HG03469 (cell line): ENCODE measurements around the gene TANC1.

Experiments used
- ATAC-seq: cut with Tn5 transposase; IDR thresholded peaks from one replicate; pipeline ENCODE4 v1.9.1; 2021; ENCODE audit warnings: mild to moderate bottlenecking, moderate library complexity, moderate number of reproducible peaks; ENCODE audit not compliant: unreplicated experiment

Gene TANC1

GRCh38 chr2:158960193-158960592 is 8.2 kb upstream of the TANC1 start:
- no peak for ATAC-seq

- ATAC-seq: no peak
Measured at GRCh38 chr2:158962074-158962473, 6.4 kb upstream of the TANC1 start.

- ATAC-seq: no peak
Measured at GRCh38 chr2:158963071-158963470, 5.4 kb upstream of the TANC1 start.

GRCh38 chr2:158965107-158965506 is 3.3 kb upstream of the TANC1 start:
- ATAC-seq: no peak

GRCh38 chr2:158965641-158966040 is 2.8 kb upstream of the TANC1 start:
- no peak for ATAC-seq

GRCh38 chr2:158966312-158966711 is 2.1 kb upstream of the TANC1 start:
- ATAC-seq: no peak

- no peak for ATAC-seq
Measured at GRCh38 chr2:158967114-158967730, 1.2 kb upstream of the TANC1 start.

- no peak for ATAC-seq
Measured at GRCh38 chr2:158967731-158968395, 577 bp upstream of the TANC1 start.

GRCh38 chr2:158969162-158969714 is 798 bp downstream of the TANC1 start:
- no peak for ATAC-seq

- ATAC-seq: no peak
Measured at GRCh38 chr2:158969715-158970240, 1.3 kb downstream of the TANC1 start.

GRCh38 chr2:158970241-158970751 is 1.9 kb downstream of the TANC1 start:
- ATAC-seq: no peak

GRCh38 chr2:158973116-158973956 is 4.9 kb downstream of the TANC1 start:
- ATAC-seq: no peak

- no peak for ATAC-seq
Measured at GRCh38 chr2:158975271-158975921, 7.0 kb downstream of the TANC1 start.

- no peak for ATAC-seq
Measured at GRCh38 chr2:158979772-158980171, 11.3 kb downstream of the TANC1 start.

- ATAC-seq: no peak
Measured at GRCh38 chr2:158984604-158985135, 16.2 kb downstream of the TANC1 start.

GRCh38 chr2:158988501-158988900 is 20.1 kb downstream of the TANC1 start:
- no peak for ATAC-seq

- ATAC-seq: no peak
Measured at GRCh38 chr2:158989165-158989564, 20.7 kb downstream of the TANC1 start.

- ATAC-seq: no peak
Measured at GRCh38 chr2:158990397-158991214, 22.2 kb downstream of the TANC1 start.

GRCh38 chr2:158993030-158993429 is 24.6 kb downstream of the TANC1 start:
- ATAC-seq: no peak
